HEK293 (cell line): ENCODE data around the gene DTNA.

Source experiments
- CTCF ChIA-PET: fragments of 350-600 bp; formaldehyde crosslinking; extraction: SDS; loops from one replicate; lab custom pipeline; 2021; ENCODE audit warnings: antibody characterized with exemption; lab: Yijun Ruan, JAX
- POLR2A ChIA-PET: fragments of 300-600 bp; formaldehyde crosslinking; extraction: SDS; loops from one replicate; lab custom pipeline; 2020; ENCODE audit warnings: antibody characterized with exemption, inconsistent platforms; lab: Yijun Ruan, JAX
- H3K27ac ChIP-seq: fragments of 200-500 bp; sonication (Bioruptor generic); 2 replicates; pipeline ENCODE4 v1.5.1; 2014; ENCODE audit warnings: low read depth, low read length, control low read depth, inconsistent platforms; ENCODE audit errors: extremely low read depth
- H3K36me3 ChIP-seq, 2 experiments: fragments of 200-500 bp in 1 of 2; sonication (Bioruptor generic) in 1 of 2; 1 replicate in 1 of 2; 2 replicates in 1 of 2; pipeline ENCODE4 v1.5.1; 2014 to 2017; ENCODE audit warnings: inconsistent platforms in 2 of 2, low read length in 2 of 2; ENCODE audit not compliant: control insufficient read depth in 2 of 2, insufficient read depth in 1 of 2
- H3K4me1 ChIP-seq: fragments of 200-500 bp; sonication (Bioruptor generic); 2 replicates; pipeline ENCODE4 v1.5.1; 2014; ENCODE audit warnings: mild to moderate bottlenecking, low read length, inconsistent platforms; ENCODE audit not compliant: control insufficient read depth, insufficient read depth
- H3K4me3 ChIP-seq: 2 replicates; pipeline ENCODE4 v1.5.1; 2011; ENCODE audit warnings: low read depth, mild to moderate bottlenecking, control low read depth, low read length, moderate library complexity
- H3K9me3 ChIP-seq: fragments of 200-500 bp; sonication (Bioruptor generic); 2 replicates; pipeline ENCODE4 v1.5.1; 2014; ENCODE audit warnings: low read depth, low read length, inconsistent platforms; ENCODE audit not compliant: control insufficient read depth, insufficient read depth
- BCL6B ChIP-seq: fragments of 450-650 bp; formaldehyde crosslinking; IDR thresholded peaks from 2 replicates; pipeline ENCODE4 v1.5.1; 2017; ENCODE audit warnings: missing biosample characterization, missing genetic modification characterization
- FEZF1 ChIP-seq: fragments of 450-650 bp; formaldehyde crosslinking; IDR thresholded peaks from 2 replicates; pipeline ENCODE4 v1.5.1; 2016; ENCODE audit warnings: missing biosample characterization, missing genetic modification characterization
- GLI2 ChIP-seq: fragments of 450-650 bp; formaldehyde crosslinking; IDR thresholded peaks from 2 replicates; pipeline ENCODE4; 2017; ENCODE audit warnings: missing biosample characterization, missing genetic modification characterization, low read depth, borderline replicate concordance
- SCRT2 ChIP-seq: fragments of 450-650 bp; formaldehyde crosslinking; IDR thresholded peaks from 2 replicates; pipeline ENCODE4 v1.5.1; 2016; ENCODE audit warnings: missing biosample characterization, missing genetic modification characterization
- WT1 ChIP-seq: fragments of 450-650 bp; formaldehyde crosslinking; IDR thresholded peaks from 2 replicates; pipeline ENCODE4 v1.5.1; 2016; ENCODE audit warnings: missing biosample characterization, missing genetic modification characterization
- YY1 ChIP-seq: fragments of 450-650 bp; formaldehyde crosslinking; IDR thresholded peaks from 2 replicates; pipeline ENCODE4 v1.5.1; 2018; ENCODE audit warnings: missing biosample characterization, missing genetic modification characterization
- ZBTB1 ChIP-seq: fragments of 450-650 bp; formaldehyde crosslinking; IDR thresholded peaks from 2 replicates; pipeline ENCODE4 v1.5.1; 2016; ENCODE audit warnings: missing biosample characterization, missing genetic modification characterization
- ZBTB17 ChIP-seq: fragments of 450-650 bp; formaldehyde crosslinking; IDR thresholded peaks from 2 replicates; pipeline ENCODE4 v1.5.1; 2016; ENCODE audit warnings: missing biosample characterization, missing genetic modification characterization
- ZBTB21 ChIP-seq: fragments of 450-650 bp; formaldehyde crosslinking; IDR thresholded peaks from 2 replicates; pipeline ENCODE4 v1.5.1; 2017; ENCODE audit warnings: missing biosample characterization, missing genetic modification characterization
- ZBTB48 ChIP-seq: fragments of 450-650 bp; formaldehyde crosslinking; IDR thresholded peaks from 2 replicates; pipeline ENCODE4 v1.5.1; 2016; ENCODE audit warnings: missing biosample characterization, missing genetic modification characterization
- ZBTB6 ChIP-seq: fragments of 450-650 bp; formaldehyde crosslinking; IDR thresholded peaks from 2 replicates; pipeline ENCODE4 v1.5.1; 2017; ENCODE audit warnings: missing biosample characterization, missing genetic modification characterization
- ZIC2 ChIP-seq: fragments of 450-650 bp; formaldehyde crosslinking; IDR thresholded peaks from 2 replicates; pipeline ENCODE4 v1.5.1; 2016; ENCODE audit warnings: missing biosample characterization, missing genetic modification characterization
- ZNF146 ChIP-seq: fragments of 450-650 bp; formaldehyde crosslinking; IDR thresholded peaks from 2 replicates; pipeline ENCODE4 v1.5.1; 2016; ENCODE audit warnings: missing biosample characterization, missing genetic modification characterization
- ZNF174 ChIP-seq: fragments of 450-650 bp; formaldehyde crosslinking; IDR thresholded peaks from 2 replicates; pipeline ENCODE4 v1.5.0; 2017; ENCODE audit warnings: missing biosample characterization, mild to moderate bottlenecking, missing genetic modification characterization
- ZNF175 ChIP-seq: fragments of 450-650 bp; formaldehyde crosslinking; IDR thresholded peaks from 2 replicates; pipeline ENCODE4 v1.5.1; 2016; ENCODE audit warnings: missing biosample characterization, missing genetic modification characterization
- ZNF311 ChIP-seq: fragments of 450-650 bp; formaldehyde crosslinking; IDR thresholded peaks from 2 replicates; pipeline ENCODE4 v1.5.1; 2017; ENCODE audit warnings: missing biosample characterization, missing genetic modification characterization, borderline replicate concordance
- ZNF366 ChIP-seq: fragments of 450-650 bp; formaldehyde crosslinking; conservative IDR thresholded peaks from 2 replicates; pipeline ENCODE4 v1.5.1; 2016; ENCODE audit warnings: missing biosample characterization, missing genetic modification characterization
- ZNF404 ChIP-seq: fragments of 450-650 bp; formaldehyde crosslinking; IDR thresholded peaks from 2 replicates; pipeline ENCODE4 v1.5.1; 2017; ENCODE audit warnings: missing biosample characterization, missing genetic modification characterization
- ZNF48 ChIP-seq: fragments of 450-650 bp; formaldehyde crosslinking; IDR thresholded peaks from 2 replicates; pipeline ENCODE4 v1.5.1; 2016; ENCODE audit warnings: missing biosample characterization, missing genetic modification characterization
- ZNF514 ChIP-seq: fragments of 450-650 bp; formaldehyde crosslinking; IDR thresholded peaks from 2 replicates; pipeline ENCODE4 v1.5.1; 2016; ENCODE audit warnings: missing biosample characterization, missing genetic modification characterization
- ZNF530 ChIP-seq: fragments of 450-650 bp; formaldehyde crosslinking; IDR thresholded peaks from 2 replicates; pipeline ENCODE4 v1.5.1; 2016; ENCODE audit warnings: low read depth, missing biosample characterization, missing genetic modification characterization
- ZNF558 ChIP-seq: fragments of 450-650 bp; formaldehyde crosslinking; IDR thresholded peaks from 2 replicates; pipeline ENCODE4 v1.5.1; 2016; ENCODE audit warnings: missing biosample characterization, missing genetic modification characterization
- ZNF560 ChIP-seq: fragments of 450-650 bp; formaldehyde crosslinking; IDR thresholded peaks from 2 replicates; pipeline ENCODE4 v1.5.1; 2017; ENCODE audit warnings: missing biosample characterization, missing genetic modification characterization, borderline replicate concordance
- ZNF561 ChIP-seq: fragments of 450-650 bp; IDR thresholded peaks from 2 replicates; pipeline ENCODE4 v1.5.1; 2018; ENCODE audit warnings: missing biosample characterization, missing genetic modification characterization, borderline replicate concordance
- ZNF571 ChIP-seq: fragments of 450-650 bp; formaldehyde crosslinking; IDR thresholded peaks from 2 replicates; pipeline ENCODE4 v1.5.0; 2017; ENCODE audit warnings: missing biosample characterization, missing genetic modification characterization
- ZNF585B ChIP-seq: fragments of 450-650 bp; formaldehyde crosslinking; IDR thresholded peaks from 2 replicates; pipeline ENCODE4 v1.5.1; 2016; ENCODE audit warnings: missing biosample characterization, missing genetic modification characterization
- ZNF596 ChIP-seq: fragments of 450-650 bp; IDR thresholded peaks from 2 replicates; pipeline ENCODE4 v1.5.0; 2018; ENCODE audit warnings: missing biosample characterization, mild to moderate bottlenecking, missing genetic modification characterization, moderate library complexity
- ZNF639 ChIP-seq: fragments of 450-650 bp; formaldehyde crosslinking; IDR thresholded peaks from 2 replicates; pipeline ENCODE4 v1.5.1; 2016; ENCODE audit warnings: missing biosample characterization, missing genetic modification characterization
- ZNF658 ChIP-seq: fragments of 450-650 bp; formaldehyde crosslinking; IDR thresholded peaks from 2 replicates; pipeline ENCODE4; 2016; ENCODE audit warnings: missing biosample characterization, missing genetic modification characterization
- ZNF707 ChIP-seq: fragments of 450-650 bp; formaldehyde crosslinking; IDR thresholded peaks from 2 replicates; pipeline ENCODE4 v1.5.1; 2016; ENCODE audit warnings: missing biosample characterization, missing genetic modification characterization
- ZNF776 ChIP-seq: fragments of 450-650 bp; formaldehyde crosslinking; IDR thresholded peaks from 2 replicates; pipeline ENCODE4 v1.5.0; 2017; ENCODE audit warnings: missing biosample characterization, missing genetic modification characterization, borderline replicate concordance

The DTNA gene

GRCh38 chr18:34858188-34858587, 148.1 kb downstream of the DTNA start (continued):
- TF ChIP-seq ZNF639 (tag by site-specific recombination) = no peak
- no peak for TF ChIP-seq ZIC2 (tag by site-specific recombination)
- no peak for TF ChIP-seq ZNF48 (tag by site-specific recombination)
- no peak for TF ChIP-seq ZNF776 (tag by site-specific recombination)
- TF ChIP-seq ZBTB1 (tag by site-specific recombination) = no peak

GRCh38 chr18:34859496-34859895, 149.4 kb downstream of the DTNA start:
- TF ChIP-seq ZNF571 (tag by site-specific recombination) = no peak
- TF ChIP-seq ZNF404 (tag by site-specific recombination) = no peak
- TF ChIP-seq ZBTB21 (tag by site-specific recombination) = no peak
- no peak for TF ChIP-seq ZNF514 (tag by site-specific recombination)
- no peak for TF ChIP-seq ZNF560 (tag by site-specific recombination)
- no peak for TF ChIP-seq YY1
- no peak for TF ChIP-seq FEZF1 (tag by site-specific recombination)
- ChIA-PET CTCF (no interaction called here), POLR2A (no interaction called here)
- Histone ChIP-seq H3K36me3 (peaks cover 0 to 19% of the 10 kb centered on the region in 2 experiments; a peak in 1 of 3 replicates), H3K4me1 (no peaks in the 10 kb centered on the region), H3K4me3 (no peak overlapping the region), H3K27ac (no peak overlapping the region), H3K9me3 (no peaks in the 10 kb centered on the region)

- CTCF ChIA-PET = no interaction called here
- peaks cover 0 to 22% of the 10 kb centered on the region in 2 experiments; a peak in 1 of 3 replicates for H3K36me3 ChIP-seq
- TF ChIP-seq ZNF174 (tag by site-specific recombination) (no peak), GLI2 (no peak), FEZF1 (tag by site-specific recombination) (no peak), BCL6B (tag by site-specific recombination) (no peak), ZNF707 (no peak), ZNF585B (tag by site-specific recombination) (no peak), ZBTB48 (tag by site-specific recombination) (no peak), ZNF366 (tag by site-specific recombination) (no peak), ZBTB17 (no peak), ZNF514 (tag by site-specific recombination) (no peak), ZNF658 (no peak)
- TF ChIP-seq, all 188 proteins: peak for 0
- POLR2A ChIA-PET = no interaction called here
- Histone ChIP-seq H3K4me1 (no peaks in the 10 kb centered on the region), H3K4me3 (no peak overlapping the region), H3K27ac (no peak overlapping the region), H3K9me3 (no peaks in the 10 kb centered on the region)
These were observed 152.5 kb downstream of the DTNA start for GRCh38 chr18:34862561-34862960.

GRCh38 chr18:34863702-34864101, 153.6 kb downstream of the DTNA start:
- no peaks in the 10 kb centered on the region for H3K9me3 ChIP-seq
- CTCF ChIA-PET = interaction anchor here (0.6 kb wide), 1 partner anchor 13 kb away, joined by 3 read pairs; no protein-coding TSS in a partner anchor
- H3K4me1 ChIP-seq = no peaks in the 10 kb centered on the region
- peaks cover 0 to 13% of the 10 kb centered on the region in 2 experiments; a peak in 1 of 3 replicates for H3K36me3 ChIP-seq
- POLR2A ChIA-PET = no interaction called here
- H3K4me3 ChIP-seq = no peak overlapping the region
- H3K27ac ChIP-seq = no peak overlapping the region
- TF ChIP-seq ZNF146 (tag by site-specific recombination) (no peak), WT1 (tag by site-specific recombination) (no peak), ZNF596 (tag by site-specific recombination) (no peak), ZNF558 (no peak), SCRT2 (no peak), ZNF311 (tag by site-specific recombination) (no peak), YY1 (no peak), ZNF530 (tag by site-specific recombination) (no peak), ZNF561 (no peak), ZBTB6 (tag by site-specific recombination) (no peak), ZNF175 (tag by site-specific recombination) (no peak)
